Prostate gland (tissue), 2 donors: ENCODE results near the gene CNOT6L.

Experiments used
- POLR2A ChIP-seq: fragments of 450-650 bp; IDR thresholded peaks from one replicate; pipeline ENCODE4 v1.6.1; 2016; ENCODE audit warnings: antibody characterized with exemption, mild to moderate bottlenecking
- POLR2AphosphoS5 ChIP-seq: sonication (generic); formaldehyde crosslinking; IDR thresholded peaks from one replicate; pipeline ENCODE4 v1.6.1; 2017; ENCODE audit warnings: antibody characterized with exemption
- TF ChIP-seq, protein P1 (sequence below), 4 experiments: fragments of 200-600 bp in 2 of 4; fragments of 450-650 bp in 2 of 4; sonication (generic) in 2 of 4; IDR thresholded peaks; 1 replicate in 3 of 4; 2 replicates in 1 of 4; pipeline ENCODE4 v1.5.1; 2016 to 2019; ENCODE audit warnings: antibody characterized with exemption in 4 of 4, mild to moderate bottlenecking in 2 of 4, moderate library complexity in 2 of 4

DNA sequence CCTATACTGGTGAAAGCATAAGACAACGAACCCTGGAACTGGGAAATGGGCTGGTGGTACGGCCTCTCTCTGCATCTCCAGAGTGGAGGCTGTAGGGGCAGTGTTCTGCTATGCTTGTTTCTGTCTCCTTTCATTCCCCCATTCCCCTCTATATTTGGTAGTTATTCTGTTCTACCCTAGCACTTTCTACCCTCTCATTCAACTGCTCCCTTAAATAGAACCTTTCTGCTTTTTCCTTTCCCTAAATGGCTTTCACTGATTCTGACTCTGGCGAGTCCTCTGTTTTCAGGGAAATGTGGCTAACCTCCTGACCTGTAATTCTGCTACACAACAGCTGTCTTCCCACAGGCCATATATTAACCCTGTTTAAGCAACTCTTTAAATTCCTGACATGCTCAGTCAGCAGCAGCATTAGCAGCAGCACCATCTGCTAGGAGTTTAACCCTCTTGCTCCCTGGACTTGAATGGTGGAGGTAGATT is 119.4 kb downstream of the CNOT6L start:
- TF ChIP-seq, protein P1, sequence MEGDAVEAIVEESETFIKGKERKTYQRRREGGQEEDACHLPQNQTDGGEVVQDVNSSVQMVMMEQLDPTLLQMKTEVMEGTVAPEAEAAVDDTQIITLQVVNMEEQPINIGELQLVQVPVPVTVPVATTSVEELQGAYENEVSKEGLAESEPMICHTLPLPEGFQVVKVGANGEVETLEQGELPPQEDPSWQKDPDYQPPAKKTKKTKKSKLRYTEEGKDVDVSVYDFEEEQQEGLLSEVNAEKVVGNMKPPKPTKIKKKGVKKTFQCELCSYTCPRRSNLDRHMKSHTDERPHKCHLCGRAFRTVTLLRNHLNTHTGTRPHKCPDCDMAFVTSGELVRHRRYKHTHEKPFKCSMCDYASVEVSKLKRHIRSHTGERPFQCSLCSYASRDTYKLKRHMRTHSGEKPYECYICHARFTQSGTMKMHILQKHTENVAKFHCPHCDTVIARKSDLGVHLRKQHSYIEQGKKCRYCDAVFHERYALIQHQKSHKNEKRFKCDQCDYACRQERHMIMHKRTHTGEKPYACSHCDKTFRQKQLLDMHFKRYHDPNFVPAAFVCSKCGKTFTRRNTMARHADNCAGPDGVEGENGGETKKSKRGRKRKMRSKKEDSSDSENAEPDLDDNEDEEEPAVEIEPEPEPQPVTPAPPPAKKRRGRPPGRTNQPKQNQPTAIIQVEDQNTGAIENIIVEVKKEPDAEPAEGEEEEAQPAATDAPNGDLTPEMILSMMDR (IDR thresholded peaks at IDR 0.05), result no peak
- TF ChIP-seq POLR2A (no peak), POLR2AphosphoS5 (no peak)
